Right lobe of liver (tissue), 6 donors: Measurements from ENCODE around the gene UVRAG. TPM values are rescaled to one million over a fixed set of nuclear protein-coding genes. Genes with fewer than 3 reads are reported as not detected.

Experiments used
- ATAC-seq, 4 donors: fragments of 200-7000 bp; cut with Tn5 transposase; one replicate each; pipeline ENCODE4 v1.9.1; 2020; ENCODE audit warnings: mild to moderate bottlenecking in 4 of 4, moderate library complexity in 4 of 4
- DNase-seq, 3 donors: peaks; one replicate each; pipeline ENCODE4 v3.0.0-alpha.2; 2020
- H3K27ac ChIP-seq, 3 donors: fragments of 200-600 bp; one replicate each; pipeline ENCODE4 v1.8.0; 2022
- H3K27me3 ChIP-seq, 2 donors: fragments of 200-600 bp; one replicate each; pipeline ENCODE4 v1.8.0; 2022
- H3K36me3 ChIP-seq, 4 donors: fragments of 200-600 bp; sonication (generic) in 1 of 4; one replicate each; pipeline versions ENCODE4 v1.5.1 to v1.8.0; 2017 to 2022; ENCODE audit warnings: control low read depth in 1 of 4
- H3K4me1 ChIP-seq, 4 donors: fragments of 200-600 bp; sonication (generic) in 1 of 4; one replicate each; pipeline versions ENCODE4 v1.5.1 to v1.8.0; 2017 to 2022; ENCODE audit warnings: control low read depth in 1 of 4
- H3K4me3 ChIP-seq, 3 donors: fragments of 200-600 bp; one replicate each; pipeline ENCODE4 v1.8.0; 2022
- H3K9me3 ChIP-seq, 4 donors: fragments of 200-600 bp; sonication (generic) in 1 of 4; one replicate each; pipeline versions ENCODE4 v1.5.1 to v1.8.0; 2017 to 2022; ENCODE audit warnings: control low read depth in 1 of 4
- CTCF ChIP-seq, 4 donors: fragments of 200-600 bp in 3 of 4; fragments of 450-650 bp in 1 of 4; IDR thresholded peaks; one replicate each; pipeline versions ENCODE4 v1.5.1 to v1.8.0; 2016 to 2022; ENCODE audit warnings: antibody characterized with exemption in 4 of 4, mild to moderate bottlenecking in 2 of 4
- POLR2A ChIP-seq: fragments of 450-650 bp; IDR thresholded peaks from one replicate; pipeline ENCODE4 v1.6.1; 2017; ENCODE audit warnings: antibody characterized with exemption, mild to moderate bottlenecking
- WGBS: methylation state at CpG from one replicate; pipeline ENCODE4 v1.1.6; 2018; ENCODE audit warnings: low coverage, low lambda C conversion rate; ENCODE audit not compliant: insufficient coverage; ENCODE audit errors: missing lambda C conversion rate; 5-methylcytosine and 5-hydroxymethylcytosine counted together
- intact Hi-C, 2 donors: fragments of 100-400 bp; cut with DNase I; formaldehyde crosslinking; loops; one replicate each; pipeline versions ENCODE4 v1.11.2 to v1.14.1; 2022
- total RNA-seq, 6 experiments: library from RNA; depleted of rRNA in 2 of 6; stranded (reverse); fragments of >200 nt in 2 of 6; fragmentation: NEBNext Ultra II Directional in 3 of 6; extraction: Animal tissue kit (Norgen Biotek cat#: 25700) in 3 of 6; gene quantifications; one replicate each; pipeline versions ENCODE4 v1.1.0 to v1.2.4, GENCODE V29; 2016 to 2023
- donor health status: DM: no; HTN: yes; CAD: no.
- donor health status: DM: no; HTN: no; CAD: no.
- donor health status: DM: no; HTN: no; CAD: no.
- donor health status: DM: no; HTN: yes; CAD: no.
- donor health status: DM: no; HTN: yes; CAD: no.

Gene UVRAG
- total RNA-seq, 6 experiments from 2014 or later = 8.8 to 12.6 (median 10.3) TPM

GRCh38 chr11:75939516-75939915 is 124.5 kb downstream of the UVRAG start:
- 60% methylated on average over 1 of the region's 1 CpG for WGBS
- Histone ChIP-seq H3K27me3 (no peaks in the 10 kb centered on the region), H3K4me1 (no peaks in the 10 kb centered on the region), H3K27ac (no peak overlapping the region), H3K4me3 (no peak overlapping the region), H3K9me3 (no peaks in the 10 kb centered on the region), H3K36me3 (no peaks in the 10 kb centered on the region)
- TF ChIP-seq POLR2A = no peak
- TF ChIP-seq CTCF (IDR thresholded peaks at IDR 0.05) = no peak
- DNase-seq (no peak), ATAC-seq (no peak)
- intact Hi-C loops = no loop called here

- intact Hi-C loops = no loop called here
- Histone ChIP-seq H3K4me1 (no peaks in the 10 kb centered on the region), H3K27ac (no peak overlapping the region), H3K36me3 (no peaks in the 10 kb centered on the region), H3K27me3 (no peaks in the 10 kb centered on the region), H3K4me3 (no peak overlapping the region), H3K9me3 (no peaks in the 10 kb centered on the region)
- ATAC-seq = no peak
- no peak for DNase-seq
- TF ChIP-seq CTCF (IDR thresholded peaks at IDR 0.05) (no peak), POLR2A (no peak)
- WGBS = 54% methylated on average over 1 of the region's 1 CpG
These were observed 125.0 kb downstream of the UVRAG start for GRCh38 chr11:75939992-75940391.

- H3K9me3 ChIP-seq = no peaks in the 10 kb centered on the region
- H3K27me3 ChIP-seq = no peaks in the 10 kb centered on the region
- DNase-seq = no peak
- intact Hi-C loops = no loop called here
- peaks cover 0 to 4% (median 0%) of the 10 kb centered on the region in 4 donors for H3K4me1 ChIP-seq
- TF ChIP-seq CTCF (IDR thresholded peaks at IDR 0.05) (no peak), POLR2A (no peak)
- ATAC-seq = peak in 1 of 4 donors; percentile 40
- no peak overlapping the region for H3K4me3 ChIP-seq
- H3K36me3 ChIP-seq = no peaks in the 10 kb centered on the region
- no peak overlapping the region for H3K27ac ChIP-seq
These were observed 125.9 kb downstream of the UVRAG start for GRCh38 chr11:75940911-75941310.

GRCh38 chr11:75944515-75944914 is 129.5 kb downstream of the UVRAG start:
- H3K4me3 ChIP-seq = no peak overlapping the region
- 89% methylated on average over 3 of the region's 3 CpGs for WGBS
- H3K27me3 ChIP-seq = no peaks in the 10 kb centered on the region
- peaks cover 0 to 13% (median 5%) of the 10 kb centered on the region in 4 donors for H3K4me1 ChIP-seq
- TF ChIP-seq POLR2A = no peak
- TF ChIP-seq CTCF (IDR thresholded peaks at IDR 0.05) = no peak
- H3K36me3 ChIP-seq = no peaks in the 10 kb centered on the region
- H3K9me3 ChIP-seq = no peaks in the 10 kb centered on the region
- intact Hi-C loops = no loop called here
- DNase-seq (no peak), ATAC-seq (no peak)
- no peak overlapping the region for H3K27ac ChIP-seq

- 100% methylated on average over 1 of the region's 1 CpG for WGBS
- DNase-seq (no peak), ATAC-seq (peak in 1 of 4 donors; percentile 33)
- Histone ChIP-seq H3K36me3 (no peaks in the 10 kb centered on the region), H3K27ac (no peak overlapping the region), H3K4me1 (peaks cover 0 to 13% (median 5%) of the 10 kb centered on the region in 4 donors), H3K9me3 (no peaks in the 10 kb centered on the region), H3K4me3 (no peak overlapping the region), H3K27me3 (no peaks in the 10 kb centered on the region)
- TF ChIP-seq CTCF (IDR thresholded peaks at IDR 0.05) (no peak), POLR2A (no peak)
- intact Hi-C loops = no loop called here
These were observed 130.4 kb downstream of the UVRAG start for GRCh38 chr11:75945446-75945845.
